H1 (cell line): Measurements from ENCODE around the gene EFCAB10. TPM values are rescaled to one million over a fixed set of nuclear protein-coding genes. Genes with fewer than 3 reads are reported as not detected.

ENCODE experiments used
- CTCF ChIP-seq, 3 experiments: IDR thresholded peaks; 1 replicate in 2 of 3; 2 replicates in 1 of 3; pipeline versions ENCODE4 v1.5.1 to v1.6.1; 2011; ENCODE audit warnings: low read length in 3 of 3, mild to moderate bottlenecking in 3 of 3, inconsistent platforms in 2 of 3, low read depth in 1 of 3, moderate library complexity in 1 of 3; ENCODE audit not compliant: insufficient read depth in 1 of 3; ENCODE audit errors: control extremely low read depth in 1 of 3
- NANOG ChIP-seq: IDR thresholded peaks from 2 replicates; pipeline ENCODE4 v1.6.1; 2011; ENCODE audit warnings: low read length, low read depth, mild to moderate bottlenecking, inconsistent platforms; ENCODE audit not compliant: insufficient read depth, poor library complexity, severe bottlenecking
- SAP30 ChIP-seq: fragments of 300-600 bp; sonication (generic); IDR thresholded peaks from 2 replicates; pipeline ENCODE4 v1.7.1; 2012; ENCODE audit warnings: low read length, moderate library complexity, mild to moderate bottlenecking, inconsistent platforms; ENCODE audit not compliant: insufficient read depth, insufficient replicate concordance
- SP2 ChIP-seq: IDR thresholded peaks from 2 replicates; pipeline ENCODE4 v1.6.1; 2012; ENCODE audit warnings: mild to moderate bottlenecking, low read length, inconsistent platforms
- SP4 ChIP-seq: IDR thresholded peaks from 2 replicates; pipeline ENCODE4 v1.6.1; 2012; ENCODE audit warnings: low read length, inconsistent platforms
- polyA plus RNA-seq, 7 experiments: library from polyadenylated mRNA; depleted of rRNA in 3 of 7; stranded (reverse) in 5 of 7; unstranded in 2 of 7; fragments of >200 nt in 5 of 7; fragments of 200-250 nt in 2 of 7; gene quantifications; 1 replicate in 5 of 7; 2 replicates in 1 of 7; 4 replicates in 1 of 7; pipeline versions ENCODE4 v1.2.1 to v1.2.3, GENCODE V29; 2011 to 2013; ENCODE audit warnings: missing spikeins in 2 of 7, mixed read lengths in 2 of 7
- total RNA-seq: library from RNA; stranded (reverse); fragmentation: NEBNext Ultra II Directional; extraction: Animal tissue kit (Norgen Biotek cat#: 25700); gene quantifications from 2 replicates; pipeline ENCODE4 v1.2.1, GENCODE V29; 2021
- TF ChIP-seq, protein P1 (sequence below): fragments of 300-600 bp; sonication (generic); IDR thresholded peaks from 2 replicates; pipeline ENCODE4 v1.7.1; 2012; ENCODE audit warnings: low read length, moderate library complexity, mild to moderate bottlenecking, inconsistent platforms; ENCODE audit not compliant: insufficient replicate concordance

Gene EFCAB10
- total and polyA plus RNA-seq, 2 of the 8 experiments (the other 6 are each of a cell fraction or from before 2014, with no cell fraction given): 0.80 to 3.1 TPM

DNA sequence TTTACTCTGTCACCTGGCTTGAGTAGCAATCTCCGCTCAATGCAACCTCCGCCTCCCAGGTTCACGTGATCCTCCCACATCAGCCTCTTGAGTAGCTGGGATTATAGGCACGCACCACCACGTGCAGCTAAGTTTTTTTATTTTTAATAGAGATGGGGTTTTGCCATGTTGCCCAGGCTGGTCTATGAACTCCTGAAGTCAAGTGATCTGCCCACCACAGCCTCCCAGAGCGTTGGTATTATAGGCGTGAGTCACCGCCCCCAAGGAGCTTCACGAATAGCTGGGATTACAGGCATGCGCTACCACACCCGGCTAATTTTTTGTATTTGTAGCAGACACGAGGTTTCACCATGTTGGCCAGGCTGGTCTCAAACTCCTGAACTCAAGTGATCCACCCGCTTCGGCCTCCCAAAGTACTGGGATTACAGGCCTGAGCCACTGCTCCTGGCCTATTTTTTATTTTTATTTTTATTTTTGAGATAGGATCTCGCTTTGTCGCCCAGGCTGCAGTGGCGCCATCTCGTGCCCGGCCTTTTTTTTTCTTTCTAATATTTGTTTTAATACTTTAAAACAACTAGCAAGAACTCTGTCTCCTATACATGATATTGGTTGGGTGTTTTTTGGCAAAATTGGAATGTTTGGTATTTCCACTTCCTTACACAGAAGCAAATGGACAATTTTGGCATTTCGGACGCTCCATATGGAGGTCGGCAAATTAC, 1.1 kb downstream of the EFCAB10 start (continued):
- TF ChIP-seq, protein P1, sequence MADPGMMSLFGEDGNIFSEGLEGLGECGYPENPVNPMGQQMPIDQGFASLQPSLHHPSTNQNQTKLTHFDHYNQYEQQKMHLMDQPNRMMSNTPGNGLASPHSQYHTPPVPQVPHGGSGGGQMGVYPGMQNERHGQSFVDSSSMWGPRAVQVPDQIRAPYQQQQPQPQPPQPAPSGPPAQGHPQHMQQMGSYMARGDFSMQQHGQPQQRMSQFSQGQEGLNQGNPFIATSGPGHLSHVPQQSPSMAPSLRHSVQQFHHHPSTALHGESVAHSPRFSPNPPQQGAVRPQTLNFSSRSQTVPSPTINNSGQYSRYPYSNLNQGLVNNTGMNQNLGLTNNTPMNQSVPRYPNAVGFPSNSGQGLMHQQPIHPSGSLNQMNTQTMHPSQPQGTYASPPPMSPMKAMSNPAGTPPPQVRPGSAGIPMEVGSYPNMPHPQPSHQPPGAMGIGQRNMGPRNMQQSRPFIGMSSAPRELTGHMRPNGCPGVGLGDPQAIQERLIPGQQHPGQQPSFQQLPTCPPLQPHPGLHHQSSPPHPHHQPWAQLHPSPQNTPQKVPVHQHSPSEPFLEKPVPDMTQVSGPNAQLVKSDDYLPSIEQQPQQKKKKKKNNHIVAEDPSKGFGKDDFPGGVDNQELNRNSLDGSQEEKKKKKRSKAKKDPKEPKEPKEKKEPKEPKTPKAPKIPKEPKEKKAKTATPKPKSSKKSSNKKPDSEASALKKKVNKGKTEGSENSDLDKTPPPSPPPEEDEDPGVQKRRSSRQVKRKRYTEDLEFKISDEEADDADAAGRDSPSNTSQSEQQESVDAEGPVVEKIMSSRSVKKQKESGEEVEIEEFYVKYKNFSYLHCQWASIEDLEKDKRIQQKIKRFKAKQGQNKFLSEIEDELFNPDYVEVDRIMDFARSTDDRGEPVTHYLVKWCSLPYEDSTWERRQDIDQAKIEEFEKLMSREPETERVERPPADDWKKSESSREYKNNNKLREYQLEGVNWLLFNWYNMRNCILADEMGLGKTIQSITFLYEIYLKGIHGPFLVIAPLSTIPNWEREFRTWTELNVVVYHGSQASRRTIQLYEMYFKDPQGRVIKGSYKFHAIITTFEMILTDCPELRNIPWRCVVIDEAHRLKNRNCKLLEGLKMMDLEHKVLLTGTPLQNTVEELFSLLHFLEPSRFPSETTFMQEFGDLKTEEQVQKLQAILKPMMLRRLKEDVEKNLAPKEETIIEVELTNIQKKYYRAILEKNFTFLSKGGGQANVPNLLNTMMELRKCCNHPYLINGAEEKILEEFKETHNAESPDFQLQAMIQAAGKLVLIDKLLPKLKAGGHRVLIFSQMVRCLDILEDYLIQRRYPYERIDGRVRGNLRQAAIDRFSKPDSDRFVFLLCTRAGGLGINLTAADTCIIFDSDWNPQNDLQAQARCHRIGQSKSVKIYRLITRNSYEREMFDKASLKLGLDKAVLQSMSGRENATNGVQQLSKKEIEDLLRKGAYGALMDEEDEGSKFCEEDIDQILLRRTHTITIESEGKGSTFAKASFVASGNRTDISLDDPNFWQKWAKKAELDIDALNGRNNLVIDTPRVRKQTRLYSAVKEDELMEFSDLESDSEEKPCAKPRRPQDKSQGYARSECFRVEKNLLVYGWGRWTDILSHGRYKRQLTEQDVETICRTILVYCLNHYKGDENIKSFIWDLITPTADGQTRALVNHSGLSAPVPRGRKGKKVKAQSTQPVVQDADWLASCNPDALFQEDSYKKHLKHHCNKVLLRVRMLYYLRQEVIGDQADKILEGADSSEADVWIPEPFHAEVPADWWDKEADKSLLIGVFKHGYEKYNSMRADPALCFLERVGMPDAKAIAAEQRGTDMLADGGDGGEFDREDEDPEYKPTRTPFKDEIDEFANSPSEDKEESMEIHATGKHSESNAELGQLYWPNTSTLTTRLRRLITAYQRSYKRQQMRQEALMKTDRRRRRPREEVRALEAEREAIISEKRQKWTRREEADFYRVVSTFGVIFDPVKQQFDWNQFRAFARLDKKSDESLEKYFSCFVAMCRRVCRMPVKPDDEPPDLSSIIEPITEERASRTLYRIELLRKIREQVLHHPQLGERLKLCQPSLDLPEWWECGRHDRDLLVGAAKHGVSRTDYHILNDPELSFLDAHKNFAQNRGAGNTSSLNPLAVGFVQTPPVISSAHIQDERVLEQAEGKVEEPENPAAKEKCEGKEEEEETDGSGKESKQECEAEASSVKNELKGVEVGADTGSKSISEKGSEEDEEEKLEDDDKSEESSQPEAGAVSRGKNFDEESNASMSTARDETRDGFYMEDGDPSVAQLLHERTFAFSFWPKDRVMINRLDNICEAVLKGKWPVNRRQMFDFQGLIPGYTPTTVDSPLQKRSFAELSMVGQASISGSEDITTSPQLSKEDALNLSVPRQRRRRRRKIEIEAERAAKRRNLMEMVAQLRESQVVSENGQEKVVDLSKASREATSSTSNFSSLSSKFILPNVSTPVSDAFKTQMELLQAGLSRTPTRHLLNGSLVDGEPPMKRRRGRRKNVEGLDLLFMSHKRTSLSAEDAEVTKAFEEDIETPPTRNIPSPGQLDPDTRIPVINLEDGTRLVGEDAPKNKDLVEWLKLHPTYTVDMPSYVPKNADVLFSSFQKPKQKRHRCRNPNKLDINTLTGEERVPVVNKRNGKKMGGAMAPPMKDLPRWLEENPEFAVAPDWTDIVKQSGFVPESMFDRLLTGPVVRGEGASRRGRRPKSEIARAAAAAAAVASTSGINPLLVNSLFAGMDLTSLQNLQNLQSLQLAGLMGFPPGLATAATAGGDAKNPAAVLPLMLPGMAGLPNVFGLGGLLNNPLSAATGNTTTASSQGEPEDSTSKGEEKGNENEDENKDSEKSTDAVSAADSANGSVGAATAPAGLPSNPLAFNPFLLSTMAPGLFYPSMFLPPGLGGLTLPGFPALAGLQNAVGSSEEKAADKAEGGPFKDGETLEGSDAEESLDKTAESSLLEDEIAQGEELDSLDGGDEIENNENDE: no peak
- TF ChIP-seq SP2: no peak
- no peak for TF ChIP-seq NANOG
- TF ChIP-seq SP4: no peak
- peak in 1 of 3 experiments; percentile 16; a peak in 1 of 4 replicates for TF ChIP-seq CTCF (IDR thresholded peaks at IDR 0.05; ENCODE audit: control extremely low read depth in 1 of 3, insufficient read depth in 1 of 3, low read depth in 1 of 3, low read length in 3 of 3)
- no peak for TF ChIP-seq SAP30
